Hematopoietic multipotent progenitor cell treated with erythropoietin and hydrocortisone succinate and interleukin-3 and kit ligand, for 15 days (in vitro differentiated cells): ENCODE results near the gene C1orf210.

Experiments
- DNase-seq: peaks from one replicate; pipeline ENCODE4 v3.0.0-alpha.2; 2015; ENCODE audit warnings: low spot score

Gene C1orf210

DNA sequence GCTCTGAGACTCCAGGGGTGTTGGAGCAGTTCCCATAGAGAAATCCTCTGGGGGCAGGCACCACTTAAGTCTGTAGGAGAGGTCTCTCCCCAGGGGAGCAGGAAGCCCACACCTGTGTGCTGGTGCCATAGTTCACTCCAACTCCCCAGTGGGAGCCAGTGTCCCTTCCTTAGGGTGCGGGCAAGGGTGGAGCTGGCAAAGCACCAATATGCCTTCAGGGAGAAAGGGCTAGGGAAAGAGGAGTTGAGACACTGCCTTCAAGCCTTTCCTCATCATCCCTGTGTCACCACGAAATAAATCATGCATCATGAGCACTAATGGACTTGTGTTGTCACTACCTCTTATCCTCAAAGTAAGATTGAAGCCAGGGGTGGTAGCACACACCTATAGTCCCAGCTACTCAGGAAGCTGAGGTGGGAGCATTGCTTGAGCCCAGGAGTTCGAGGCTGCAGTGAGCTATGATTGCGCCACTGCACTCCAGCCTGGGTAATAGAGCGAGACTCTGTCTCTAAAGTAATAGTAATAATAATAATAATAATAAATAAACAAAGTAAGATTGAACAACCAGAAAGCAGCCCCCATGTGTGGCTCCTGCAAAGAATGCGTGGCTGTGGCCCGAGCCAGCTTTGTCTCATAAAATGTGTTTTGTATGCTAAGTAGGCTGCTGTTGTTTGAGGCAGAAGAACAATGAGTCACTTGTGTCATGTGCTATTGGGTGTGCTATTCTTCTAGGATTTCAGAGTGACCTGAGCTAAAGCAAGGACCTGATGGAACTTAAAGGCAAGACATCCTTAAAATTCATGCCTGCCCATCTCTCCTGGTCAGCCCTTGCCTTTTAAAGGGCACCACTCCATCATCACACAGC, 8.7 kb upstream of the C1orf210 start:
- no peak for DNase-seq

DNA sequence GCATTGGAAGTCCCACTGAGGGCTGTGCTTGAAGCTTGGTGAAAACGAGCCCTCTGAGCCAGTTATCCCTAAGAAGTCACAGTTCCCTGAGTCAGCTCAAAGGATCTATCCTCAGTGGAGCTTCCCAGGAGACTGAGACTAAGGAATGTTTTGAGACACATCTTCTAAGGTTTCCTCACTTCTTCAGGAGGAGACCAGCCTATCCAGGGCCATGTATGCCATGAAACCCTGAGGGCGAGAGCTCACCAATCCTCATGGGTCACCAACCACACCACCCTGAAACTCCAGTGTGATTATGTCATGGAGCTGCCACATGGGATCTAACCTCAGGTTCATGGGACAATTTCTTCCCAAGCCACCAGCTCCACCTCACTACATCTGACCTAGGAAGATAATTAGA, 7.8 kb upstream of the C1orf210 start:
- no peak for DNase-seq

DNA sequence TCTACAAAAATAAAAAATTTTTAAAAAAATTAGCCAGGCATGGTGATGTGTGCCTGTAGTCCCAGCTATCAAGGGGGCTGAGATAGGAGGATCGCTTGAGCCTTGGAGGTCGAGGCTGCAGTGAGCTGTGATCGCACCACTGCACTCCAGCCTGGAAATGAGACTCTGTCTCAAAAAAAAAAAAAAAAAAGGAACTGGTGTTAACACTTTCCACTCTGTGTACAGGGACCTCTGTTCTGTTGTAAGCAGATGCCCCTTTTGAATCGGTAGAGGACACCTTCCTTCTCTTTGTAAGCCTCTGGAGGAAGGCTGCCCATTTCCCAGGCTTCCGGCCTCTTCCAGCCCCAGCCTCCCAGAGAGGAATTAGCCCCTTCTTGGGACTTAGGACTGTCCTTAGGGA, 7.3 kb upstream of the C1orf210 start:
- DNase-seq, result no peak

DNA sequence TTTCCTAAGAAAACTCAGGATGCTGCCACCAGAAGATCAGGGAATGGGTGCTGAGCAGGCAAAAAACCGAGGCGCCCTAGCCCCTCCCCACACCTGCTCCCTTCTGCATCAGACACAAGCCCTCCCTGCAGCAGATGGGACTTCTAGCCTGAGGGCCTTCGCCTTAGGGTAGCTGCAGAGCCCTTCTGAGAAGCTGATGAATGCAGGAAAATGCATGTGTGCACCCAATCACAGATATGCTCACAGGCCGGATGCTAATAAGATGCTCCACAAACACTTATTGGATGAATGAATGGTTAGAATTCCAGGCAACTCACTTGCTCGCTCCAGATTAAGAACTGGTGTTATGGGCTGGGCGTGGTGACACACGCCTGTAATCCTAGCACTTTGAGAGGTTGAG, 6.8 kb upstream of the C1orf210 start:
- DNase-seq, result no peak

DNA sequence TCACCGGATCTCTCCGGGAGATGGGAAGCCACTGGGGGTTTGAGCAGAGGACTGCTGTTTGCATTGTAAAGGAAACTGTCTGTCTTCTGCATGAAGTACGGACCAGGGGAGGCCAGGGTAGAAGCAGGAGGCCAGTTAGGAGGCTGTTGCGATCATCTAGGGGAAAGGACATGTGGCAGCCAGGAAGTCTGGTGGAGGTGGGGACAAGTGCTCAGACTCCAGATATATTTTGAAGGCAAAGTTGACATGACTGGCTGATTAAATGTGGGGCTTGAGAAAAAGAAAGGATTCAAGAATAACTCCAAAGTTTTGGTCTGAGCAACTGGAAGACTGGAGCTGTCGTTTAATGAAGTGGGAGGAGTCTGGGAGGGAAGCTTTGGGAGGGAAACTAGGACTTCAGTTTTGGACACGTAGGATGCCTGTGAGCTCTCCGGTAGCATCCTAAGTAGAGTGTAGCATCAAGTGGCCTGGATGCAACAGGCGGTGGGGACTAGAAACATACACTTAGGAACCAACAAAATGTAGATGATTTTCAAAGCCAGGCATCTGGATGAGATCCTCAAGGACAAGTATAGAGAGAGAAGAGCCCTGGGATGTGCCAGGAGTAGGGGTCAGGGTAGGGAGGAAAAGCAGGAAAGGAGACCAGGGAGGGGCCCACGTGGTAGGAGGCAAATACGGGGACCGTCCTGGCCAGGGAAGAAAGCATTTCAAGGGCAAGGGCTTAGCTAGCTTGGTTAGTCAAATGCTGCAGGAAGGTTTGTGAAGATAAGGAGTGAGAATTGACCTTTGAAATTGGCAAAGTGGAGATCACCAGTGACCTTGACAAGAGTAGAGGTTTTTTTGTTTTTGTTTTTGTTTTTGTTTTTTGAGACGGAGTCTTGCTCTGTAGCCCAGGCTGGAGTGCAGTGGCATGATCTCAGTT, 3.7 kb upstream of the C1orf210 start:
- no peak for DNase-seq

DNA sequence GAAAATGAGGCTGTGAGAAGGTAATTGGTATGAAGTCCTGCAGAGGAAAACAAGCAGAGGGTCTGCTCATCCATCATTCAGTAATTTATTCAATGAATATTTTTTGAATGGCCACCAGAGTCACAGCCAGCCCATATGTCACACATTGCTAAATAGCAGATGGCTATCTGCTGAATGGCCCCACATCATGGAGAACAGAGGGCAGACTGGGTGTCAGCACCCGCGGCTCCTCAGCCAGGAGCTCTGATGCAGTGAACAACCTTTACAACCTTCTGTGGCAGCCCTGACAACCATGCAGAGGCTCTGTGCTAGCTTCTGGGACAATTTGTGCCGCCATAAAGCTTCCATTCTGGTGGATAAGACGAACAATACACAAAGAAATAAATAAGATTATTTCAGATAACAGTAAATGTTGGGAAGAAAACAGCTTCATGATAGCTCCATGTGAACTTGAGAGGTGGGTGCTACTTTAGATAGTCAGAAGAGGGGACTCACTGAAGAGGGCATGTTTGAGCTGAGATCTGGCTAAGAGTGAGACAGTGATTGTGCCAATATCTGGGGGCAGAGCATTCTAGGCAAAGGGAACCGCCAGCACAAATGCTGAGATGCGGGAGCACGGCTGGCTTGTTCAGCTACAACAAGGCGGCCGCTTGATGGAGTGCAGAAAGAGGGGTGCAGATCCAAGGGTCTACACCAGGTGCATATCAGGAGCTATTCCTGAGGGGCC, 2.8 kb upstream of the C1orf210 start:
- DNase-seq, result no peak

DNA sequence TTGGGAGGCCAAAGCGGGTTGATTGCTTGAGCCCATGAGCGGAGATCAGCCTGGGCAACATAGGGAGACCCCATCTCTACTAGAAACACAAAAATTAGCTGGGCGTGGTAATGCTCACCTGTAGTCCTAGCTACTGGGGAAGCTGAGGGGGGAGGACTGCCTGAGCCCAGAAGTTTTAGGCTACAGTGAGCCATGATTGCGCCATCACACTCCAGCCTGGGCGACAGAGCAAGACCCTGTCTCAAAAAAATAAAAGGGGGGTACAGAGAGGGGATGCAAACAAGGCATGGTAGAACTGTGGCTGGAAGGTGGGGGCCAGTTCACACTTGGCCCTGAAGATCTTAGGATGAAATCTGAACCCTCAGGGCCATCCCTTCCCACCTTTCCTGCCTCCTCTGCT, 1.2 kb upstream of the C1orf210 start:
- DNase-seq, result no peak

DNA sequence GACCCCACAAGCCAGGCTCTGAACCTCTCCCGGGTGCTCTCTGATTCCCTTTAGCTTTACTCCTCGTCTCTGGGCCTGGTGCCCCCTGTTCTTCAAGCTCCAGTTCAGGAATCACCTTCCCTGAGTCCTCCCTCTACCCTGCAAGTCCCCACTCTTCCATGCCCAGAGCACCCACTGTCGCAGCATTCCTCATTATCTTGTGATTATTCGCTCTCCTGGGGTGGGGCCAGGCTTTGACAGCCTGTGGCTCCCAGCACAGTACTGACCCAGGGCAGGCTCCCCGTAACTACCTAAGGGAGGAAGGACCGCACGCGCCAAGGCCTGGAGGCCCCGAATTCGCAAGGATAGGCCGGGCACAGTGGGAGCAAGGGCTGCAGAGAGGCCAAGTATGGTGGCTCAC, 734 bp upstream of the C1orf210 start:
- DNase-seq, result no peak

DNA sequence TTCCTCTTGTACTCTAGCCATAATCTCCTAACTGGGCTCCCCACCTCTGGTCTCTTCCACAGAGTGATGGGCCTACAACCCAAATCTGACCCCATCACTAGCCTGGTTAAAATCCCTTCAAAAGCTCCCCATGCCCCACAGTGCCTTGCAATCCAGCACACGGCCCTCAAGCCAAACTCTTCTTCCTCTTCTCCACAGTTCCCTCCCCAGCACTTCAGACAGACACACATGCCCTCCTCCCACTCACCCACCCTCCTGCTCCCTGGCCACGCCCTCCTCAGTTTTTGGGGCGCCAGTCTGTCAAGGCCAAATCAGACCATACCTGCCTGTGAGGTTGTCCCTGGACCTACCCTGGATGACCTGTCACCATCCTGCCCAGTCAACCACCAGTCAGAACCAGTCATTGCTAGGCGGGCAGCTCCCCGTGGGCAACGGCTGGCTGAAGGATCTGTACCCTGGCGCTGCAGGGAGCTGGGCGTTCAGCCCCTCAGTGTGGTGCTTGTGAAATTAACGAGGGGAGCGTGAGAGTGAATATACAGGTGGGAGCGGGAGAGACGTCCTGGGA, 753 bp downstream of the C1orf210 start:
- no peak for DNase-seq

DNA sequence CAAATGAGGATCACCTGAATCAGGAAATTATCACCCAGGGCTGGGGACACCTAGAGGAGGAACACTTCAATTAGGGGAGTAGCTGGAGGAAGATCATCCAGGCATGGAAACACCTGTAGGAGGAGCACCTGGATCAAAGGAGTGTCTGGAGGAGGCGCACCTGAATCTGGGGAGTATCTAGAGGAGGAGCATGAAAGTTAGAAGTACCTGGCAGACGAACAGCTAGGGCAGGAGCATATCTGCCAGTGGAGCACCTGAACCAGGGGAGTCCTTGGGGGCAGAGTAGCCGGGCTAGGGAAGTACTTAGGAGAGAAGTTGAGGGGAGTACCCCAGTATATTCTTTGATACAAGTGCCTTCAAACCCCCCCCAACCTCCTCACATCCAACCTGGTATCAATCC, 1.3 kb downstream of the C1orf210 start:
- DNase-seq, result no peak

DNA sequence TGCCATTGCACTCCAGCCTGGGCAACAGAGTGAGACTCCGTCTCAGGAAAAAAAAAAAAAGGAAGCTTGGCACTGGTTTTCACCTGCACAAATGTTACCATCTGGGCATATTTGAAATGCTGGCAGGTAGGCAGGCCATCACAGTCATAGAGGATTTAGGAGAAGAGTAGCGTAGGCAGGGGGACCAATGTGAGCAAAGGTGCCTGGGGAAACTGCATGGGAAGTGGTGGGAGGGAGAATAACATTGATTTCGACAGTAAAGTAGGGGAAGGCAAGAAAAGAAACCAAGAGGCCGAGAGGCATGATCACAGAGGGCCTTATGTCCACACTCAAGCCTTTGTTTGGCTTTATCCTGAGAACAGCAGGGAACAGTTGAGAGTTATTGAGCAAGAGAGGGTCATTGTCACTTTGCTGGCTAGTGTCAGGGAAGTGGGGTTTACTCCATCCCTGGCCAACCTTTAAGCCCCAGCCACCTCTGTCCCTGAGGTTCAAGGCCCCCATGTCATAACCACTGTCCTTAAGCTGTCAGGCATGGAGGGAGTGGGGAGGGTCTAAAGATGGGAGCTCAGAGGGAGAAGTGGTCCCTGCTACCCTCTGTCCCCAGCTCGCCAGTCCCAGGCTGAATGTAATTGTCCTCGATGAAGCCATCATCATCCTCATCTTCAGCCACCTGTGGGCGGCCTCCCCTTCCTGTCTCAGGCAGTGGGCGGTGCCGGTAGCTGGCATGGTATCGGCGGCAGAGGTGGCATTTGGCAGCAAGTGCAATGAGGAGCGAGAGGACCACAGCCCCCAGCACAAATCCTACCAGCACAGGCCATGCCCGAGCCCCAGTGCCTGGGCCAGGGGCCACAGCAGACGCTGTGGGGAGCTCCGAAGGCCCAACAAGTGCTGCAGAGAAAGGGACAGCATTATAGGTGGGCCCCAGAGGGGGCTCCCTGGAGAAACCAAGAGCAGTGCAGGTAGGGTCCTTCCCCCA, 2.9 kb downstream of the C1orf210 start:
- DNase-seq, result no peak

DNA sequence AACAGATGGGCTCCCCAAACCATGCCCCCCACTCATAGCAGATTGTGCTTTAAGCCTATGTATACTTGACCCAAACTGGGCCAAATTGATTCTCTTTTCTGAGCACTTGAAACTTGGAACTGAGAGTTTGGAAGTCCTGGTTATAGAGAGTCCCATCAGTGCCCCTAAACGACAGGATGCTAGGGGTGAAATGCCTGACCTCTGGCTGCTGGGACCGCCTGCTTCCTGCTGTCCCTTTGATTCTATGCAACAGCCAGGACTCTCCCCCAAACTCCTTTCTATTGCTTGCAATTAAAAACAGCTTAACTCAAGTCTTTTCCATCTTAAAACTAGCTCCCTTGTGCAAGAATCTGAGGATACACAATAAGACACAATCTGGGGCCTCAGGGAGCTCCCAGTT, 4.7 kb downstream of the C1orf210 start:
- DNase-seq, result no peak

DNA sequence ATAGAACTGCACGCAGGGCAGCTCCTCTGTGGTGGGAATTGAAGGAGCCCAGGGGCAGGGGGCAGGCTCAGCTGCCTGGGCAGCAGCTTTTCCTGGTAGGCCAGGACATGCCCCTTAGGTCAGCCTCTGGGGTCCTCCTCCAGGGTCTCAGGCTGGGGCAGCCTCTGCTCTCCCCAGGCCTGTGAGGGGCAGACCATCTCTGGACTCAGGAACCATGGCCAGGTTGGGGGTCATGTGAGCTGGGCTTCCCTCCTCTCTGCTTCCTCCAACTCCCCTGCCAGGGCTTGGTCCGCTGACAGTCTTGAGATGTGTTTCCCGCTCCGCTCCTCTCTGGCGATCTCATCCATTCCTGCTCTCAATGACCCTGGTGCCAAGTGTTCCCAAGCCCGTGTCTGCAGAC, 5.7 kb downstream of the C1orf210 start:
- DNase-seq, result no peak

DNA sequence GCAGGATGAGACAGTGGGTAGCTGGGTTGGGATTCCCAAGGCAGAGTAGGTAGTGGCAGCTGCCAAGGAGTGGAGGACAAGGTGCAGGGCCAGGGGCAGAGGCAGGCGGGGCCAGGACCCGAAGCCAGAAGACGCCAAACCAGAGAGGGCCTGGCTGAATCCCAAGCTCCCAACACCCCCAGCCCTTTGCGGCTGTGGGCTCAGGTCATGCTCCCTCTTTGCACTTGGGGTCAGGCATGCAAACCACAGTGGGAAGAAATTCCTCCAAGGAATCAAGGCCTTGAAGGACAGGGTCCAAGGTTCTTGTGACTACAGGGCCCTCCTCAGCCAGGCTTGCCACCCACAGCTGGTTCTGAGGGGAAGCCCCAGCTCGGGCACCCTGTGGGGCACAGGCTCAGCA, 6.2 kb downstream of the C1orf210 start:
- DNase-seq, result no peak

DNA sequence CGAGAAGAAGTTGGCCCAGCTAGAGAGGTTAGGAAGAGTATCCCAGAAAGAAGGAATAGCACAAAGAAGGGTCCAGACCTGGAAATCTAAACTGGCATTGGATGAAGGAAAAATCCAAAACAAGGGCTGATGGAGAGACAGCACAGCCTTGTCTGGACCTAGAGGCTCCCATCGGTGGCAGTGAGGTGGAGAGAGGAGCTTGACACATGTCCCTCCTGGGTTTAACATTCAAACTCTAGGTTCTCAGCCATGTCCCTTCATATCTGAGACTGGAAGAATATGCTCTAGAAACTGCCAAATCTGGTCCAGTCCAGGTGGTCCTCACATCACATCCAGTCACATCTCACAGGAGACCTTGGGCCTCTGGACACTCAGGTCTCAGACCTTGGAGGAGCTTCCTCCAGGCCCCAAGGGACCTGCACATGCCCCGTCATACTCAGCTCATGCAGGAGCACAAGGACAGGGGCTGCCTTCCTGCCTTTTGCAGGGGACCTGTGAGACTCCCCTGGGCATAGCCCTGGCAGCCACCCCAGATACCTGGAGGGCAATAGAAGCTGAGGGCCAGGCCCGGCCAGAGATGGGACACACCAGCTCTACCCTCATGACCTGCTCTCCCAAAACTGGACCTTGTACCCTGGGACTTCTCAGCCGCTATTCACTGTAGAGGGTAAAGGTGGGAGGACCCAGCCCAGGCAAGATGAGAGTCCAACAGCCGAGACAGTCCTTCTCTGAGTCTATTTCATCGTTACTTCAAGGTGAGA, 8.1 kb downstream of the C1orf210 start:
- no peak for DNase-seq

DNA sequence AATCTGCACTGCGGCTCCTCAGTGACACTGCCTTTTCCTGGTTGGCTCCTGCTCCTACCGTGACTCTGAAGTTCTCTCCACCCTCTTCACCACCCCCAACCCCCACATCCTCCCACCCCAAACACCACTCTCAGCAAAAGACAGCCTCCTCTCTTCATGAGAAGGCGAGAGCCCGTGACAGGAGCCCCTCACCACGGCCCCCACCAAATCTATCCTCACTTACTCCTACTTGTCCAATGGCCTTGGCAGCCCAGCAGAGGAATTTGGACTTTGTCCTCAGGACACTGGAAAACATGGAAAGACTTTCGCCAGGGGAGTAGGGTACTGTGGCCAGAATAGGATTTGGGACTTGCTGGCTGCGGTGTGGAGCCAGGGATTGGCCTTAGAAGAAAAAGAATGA, 8.7 kb downstream of the C1orf210 start:
- DNase-seq, result no peak

DNA sequence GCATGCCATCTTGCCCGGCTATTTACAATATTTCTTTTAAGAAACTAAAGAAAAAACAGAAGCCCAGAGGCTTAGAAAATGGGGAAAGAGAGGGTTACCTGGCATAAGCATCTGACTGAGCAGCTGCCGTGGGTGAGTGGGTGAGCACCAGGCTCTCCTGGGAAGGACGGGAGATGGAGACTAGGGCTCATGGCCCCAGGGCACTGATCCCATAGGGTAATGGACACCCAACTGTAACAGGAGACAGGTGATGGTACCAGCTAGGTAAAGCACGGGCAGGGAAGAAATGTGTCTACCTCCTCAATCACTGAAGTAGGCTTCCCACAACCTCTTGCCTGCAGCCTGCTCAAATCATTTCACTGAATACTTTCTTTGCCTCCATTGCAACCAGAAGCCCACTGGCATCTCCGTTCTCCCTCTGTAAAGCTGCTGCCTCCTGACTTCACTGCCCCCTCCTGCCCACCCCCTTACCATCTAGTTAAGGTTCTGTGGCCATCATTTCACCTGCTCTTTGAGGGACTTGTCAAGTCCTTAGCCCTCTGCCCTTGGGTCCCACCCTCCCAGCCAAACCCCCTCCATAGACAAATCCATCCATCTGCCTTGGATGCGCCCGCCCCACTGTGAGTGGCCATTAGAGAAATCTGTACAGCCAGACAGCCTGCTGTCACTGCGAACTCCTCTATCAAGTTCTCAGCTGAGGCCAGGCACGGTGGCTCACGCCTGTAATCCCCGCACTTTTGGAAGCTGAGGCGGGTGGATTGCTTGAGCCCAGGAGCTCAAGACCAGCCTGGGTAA, 9.4 kb downstream of the C1orf210 start:
- no peak for DNase-seq

DNA sequence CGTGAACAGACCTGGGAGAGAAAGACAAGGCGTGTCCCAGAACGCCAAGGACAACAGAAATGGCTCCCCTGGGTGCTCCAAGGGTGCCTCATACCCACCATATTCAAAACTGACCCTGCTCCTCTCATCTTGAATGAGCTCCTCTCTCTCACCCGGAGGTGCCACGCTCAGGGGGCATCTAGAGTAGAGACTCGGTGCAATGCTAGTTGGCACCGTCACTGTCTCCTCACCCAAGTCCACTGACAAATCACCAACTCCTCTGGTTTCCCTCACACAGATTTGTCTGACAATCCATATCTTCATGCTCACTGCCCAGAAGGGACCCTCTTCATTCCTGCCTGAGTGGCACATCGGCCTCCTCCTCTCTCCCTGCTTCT, 10.6 kb downstream of the C1orf210 start:
- DNase-seq, result no peak

DNA sequence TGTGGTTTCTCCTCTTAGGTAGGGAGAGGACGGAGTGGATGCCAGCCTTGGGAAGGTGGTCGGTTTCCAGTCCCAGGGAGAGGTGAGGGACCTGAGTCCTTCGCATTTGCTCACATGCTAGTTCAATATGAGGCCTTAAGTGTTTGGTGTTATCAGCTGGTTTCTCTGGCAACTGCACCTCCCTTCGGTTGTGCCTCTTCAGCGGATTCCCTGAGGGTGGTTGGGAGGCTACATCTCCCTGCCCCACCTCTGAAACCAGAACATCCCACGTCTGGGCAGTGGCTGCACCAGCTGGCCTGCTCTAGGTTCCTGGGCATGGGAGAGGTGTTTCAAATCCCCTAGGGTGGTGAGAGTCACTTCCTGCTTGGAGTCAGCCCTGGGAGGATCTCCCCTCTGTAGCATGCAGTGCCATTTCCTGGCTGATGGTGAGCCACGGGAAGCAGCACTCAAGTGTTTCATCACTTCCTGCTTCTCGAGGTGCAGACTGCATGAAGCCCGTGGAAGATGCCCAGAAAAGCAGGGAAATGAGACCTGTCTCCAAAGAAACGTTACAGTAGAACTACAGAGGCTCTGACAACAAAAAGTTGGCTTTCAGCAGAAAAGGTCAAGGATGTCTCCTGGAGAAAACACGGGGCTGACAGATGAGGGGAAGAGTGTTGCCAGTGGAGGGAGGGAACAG, 11.1 kb downstream of the C1orf210 start:
- no peak for DNase-seq
